Caco-2 (cell line): ENCODE data around the gene CYCS. TPM values are rescaled to one million over a fixed set of nuclear protein-coding genes. Genes with fewer than 3 reads are reported as not detected.

Experiments
- BruUV-seq: library from RNA; stranded (reverse); fragments of 400-500 nt; replicated peaks from 2 replicates; lab custom pipeline; 2021; lab: Mats Ljungman, UMichigan
- CTCF ChIA-PET: fragments of 300-600 bp; sonication (Branson Sonifier 250); formaldehyde crosslinking; loops from one replicate; lab custom pipeline; 2022; ENCODE audit warnings: antibody characterized with exemption; lab: Charles Lee
- POLR2A ChIA-PET: fragments of 300-600 bp; sonication (Branson Sonifier 250); formaldehyde crosslinking; loops from one replicate; lab custom pipeline; 2022; ENCODE audit warnings: antibody characterized with exemption; lab: Charles Lee
- DNase-seq, 2 experiments: peaks; one replicate each; pipeline versions ENCODE4 v3.0.0 to v3.0.0-alpha.2; 2020 to 2022
- H3K27me3 ChIP-seq: replicated peaks from 2 replicates; pipeline ENCODE4 v1.6.0; 2011; ENCODE audit warnings: low read length; ENCODE audit not compliant: control insufficient read depth, insufficient read depth
- H3K36me3 ChIP-seq: 2 replicates; pipeline ENCODE4 v1.5.1; 2011; ENCODE audit warnings: low read length; ENCODE audit not compliant: control insufficient read depth, insufficient read depth
- H3K4me1 ChIP-seq: fragments of 250-450 bp; sonication (Bioruptor Pico); 2 replicates; pipeline ENCODE4 v1.5.1; 2020; ENCODE audit warnings: mild to moderate bottlenecking
- H3K4me3 ChIP-seq: 2 replicates; pipeline ENCODE4 v1.5.1; 2011; ENCODE audit warnings: low read depth, mild to moderate bottlenecking, control low read depth, low read length
- H3K9me3 ChIP-seq: fragments of 250-450 bp; sonication (Bioruptor Pico); 2 replicates; pipeline ENCODE4 v1.5.1; 2020; ENCODE audit warnings: mild to moderate bottlenecking, moderate library complexity
- H3K27ac Mint-ChIP-seq: one replicate; pipeline ENCODE4 v1.8.0; 2022; ENCODE audit warnings: mixed read lengths; ENCODE audit not compliant: unreplicated experiment
- H3K27me3 Mint-ChIP-seq: one replicate; pipeline ENCODE4 v1.8.0; 2022; ENCODE audit warnings: mixed read lengths; ENCODE audit not compliant: insufficient read depth, unreplicated experiment
- H3K36me3 Mint-ChIP-seq: one replicate; pipeline ENCODE4 v1.8.0; 2022; ENCODE audit warnings: mild to moderate bottlenecking, mixed read lengths; ENCODE audit not compliant: insufficient read depth, unreplicated experiment
- H3K4me1 Mint-ChIP-seq: one replicate; pipeline ENCODE4 v1.8.0; 2022; ENCODE audit warnings: low read depth, mixed read lengths; ENCODE audit not compliant: unreplicated experiment
- H3K4me3 Mint-ChIP-seq: one replicate; pipeline ENCODE4 v1.8.0; 2022; ENCODE audit warnings: mild to moderate bottlenecking, moderate library complexity, mixed read lengths; ENCODE audit not compliant: unreplicated experiment
- H3K9me3 Mint-ChIP-seq: one replicate; pipeline ENCODE4 v1.8.0; 2022; ENCODE audit warnings: mixed read lengths; ENCODE audit not compliant: unreplicated experiment
- intact Hi-C: fragments of 100-400 bp; cut with micrococcal nuclease; formaldehyde crosslinking; loops from one replicate; pipeline ENCODE4 v1.10.0; 2022; ENCODE audit not compliant: unreplicated experiment
- total RNA-seq: library from RNA; stranded (reverse); gene quantifications from 2 replicates; pipeline ENCODE4 v1.2.3, GENCODE V29; 2022
- TF ChIP-seq, protein P1 (sequence below), 2 experiments: fragments of 200-600 bp in 1 of 2; IDR thresholded peaks; 1 replicate in 1 of 2; 2 replicates in 1 of 2; pipeline versions ENCODE4 v1.5.1 to v1.8.0; 2011 to 2022; ENCODE audit warnings: antibody characterized with exemption in 1 of 2, control low read depth in 1 of 2, inconsistent platforms in 1 of 2, low read depth in 1 of 2, low read length in 1 of 2, mild to moderate bottlenecking in 1 of 2, moderate library complexity in 1 of 2; ENCODE audit not compliant: insufficient read depth in 1 of 2, severe bottlenecking in 1 of 2, unreplicated experiment in 1 of 2

CYCS gene
- total RNA-seq, 1 experiment from 2014 or later: 156 TPM

DNA sequence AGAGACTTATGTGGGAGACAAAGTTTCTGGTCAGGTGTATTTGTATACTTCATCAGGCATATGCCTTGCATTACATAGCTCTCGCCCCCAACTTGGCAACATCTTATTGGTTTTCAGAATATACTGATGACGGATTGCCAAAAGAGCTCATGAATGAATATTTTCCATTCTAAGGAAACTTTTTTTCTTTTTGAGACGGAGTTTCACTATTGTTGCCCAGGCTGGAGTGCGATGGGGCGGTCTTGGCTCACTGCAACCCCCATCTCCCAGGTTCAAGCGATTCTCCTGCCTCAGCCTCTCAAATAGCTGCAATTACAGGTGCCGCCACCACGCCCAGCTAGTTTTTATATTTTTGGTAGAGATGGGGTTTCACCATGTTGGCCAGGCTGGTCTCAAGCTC lies 6.0 kb downstream of the CYCS start:
- ChIA-PET CTCF (no interaction called here), POLR2A (no interaction called here)
- peaks cover 4% of the 10 kb centered on the region; the same call in 1 of the 2 replicates for H3K36me3 ChIP-seq
- TF ChIP-seq, protein P1, sequence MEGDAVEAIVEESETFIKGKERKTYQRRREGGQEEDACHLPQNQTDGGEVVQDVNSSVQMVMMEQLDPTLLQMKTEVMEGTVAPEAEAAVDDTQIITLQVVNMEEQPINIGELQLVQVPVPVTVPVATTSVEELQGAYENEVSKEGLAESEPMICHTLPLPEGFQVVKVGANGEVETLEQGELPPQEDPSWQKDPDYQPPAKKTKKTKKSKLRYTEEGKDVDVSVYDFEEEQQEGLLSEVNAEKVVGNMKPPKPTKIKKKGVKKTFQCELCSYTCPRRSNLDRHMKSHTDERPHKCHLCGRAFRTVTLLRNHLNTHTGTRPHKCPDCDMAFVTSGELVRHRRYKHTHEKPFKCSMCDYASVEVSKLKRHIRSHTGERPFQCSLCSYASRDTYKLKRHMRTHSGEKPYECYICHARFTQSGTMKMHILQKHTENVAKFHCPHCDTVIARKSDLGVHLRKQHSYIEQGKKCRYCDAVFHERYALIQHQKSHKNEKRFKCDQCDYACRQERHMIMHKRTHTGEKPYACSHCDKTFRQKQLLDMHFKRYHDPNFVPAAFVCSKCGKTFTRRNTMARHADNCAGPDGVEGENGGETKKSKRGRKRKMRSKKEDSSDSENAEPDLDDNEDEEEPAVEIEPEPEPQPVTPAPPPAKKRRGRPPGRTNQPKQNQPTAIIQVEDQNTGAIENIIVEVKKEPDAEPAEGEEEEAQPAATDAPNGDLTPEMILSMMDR (IDR thresholded peaks at IDR 0.05; ENCODE audit: insufficient read depth in 1 of 2, low read depth in 1 of 2, low read length in 1 of 2, severe bottlenecking in 1 of 2, unreplicated experiment in 1 of 2): no peak
- intact Hi-C loops: no loop called here
- no peak for DNase-seq
- H3K27me3 ChIP-seq: no peaks in the 10 kb centered on the region
- Mint-ChIP-seq H3K36me3 (peaks cover 59% of the 10 kb centered on the region), H3K27me3 (no peaks in the 10 kb centered on the region), H3K4me1 (peaks cover 13% of the 10 kb centered on the region), H3K4me3 (no peak overlapping the region), H3K27ac (no peak overlapping the region), H3K9me3 (no peaks in the 10 kb centered on the region)
- no peaks in the 10 kb centered on the region for H3K9me3 ChIP-seq
- no peak overlapping the region for H3K4me3 ChIP-seq
- BruUV-seq: no TSS peak
- peaks cover 16% of the 10 kb centered on the region for H3K4me1 ChIP-seq

DNA sequence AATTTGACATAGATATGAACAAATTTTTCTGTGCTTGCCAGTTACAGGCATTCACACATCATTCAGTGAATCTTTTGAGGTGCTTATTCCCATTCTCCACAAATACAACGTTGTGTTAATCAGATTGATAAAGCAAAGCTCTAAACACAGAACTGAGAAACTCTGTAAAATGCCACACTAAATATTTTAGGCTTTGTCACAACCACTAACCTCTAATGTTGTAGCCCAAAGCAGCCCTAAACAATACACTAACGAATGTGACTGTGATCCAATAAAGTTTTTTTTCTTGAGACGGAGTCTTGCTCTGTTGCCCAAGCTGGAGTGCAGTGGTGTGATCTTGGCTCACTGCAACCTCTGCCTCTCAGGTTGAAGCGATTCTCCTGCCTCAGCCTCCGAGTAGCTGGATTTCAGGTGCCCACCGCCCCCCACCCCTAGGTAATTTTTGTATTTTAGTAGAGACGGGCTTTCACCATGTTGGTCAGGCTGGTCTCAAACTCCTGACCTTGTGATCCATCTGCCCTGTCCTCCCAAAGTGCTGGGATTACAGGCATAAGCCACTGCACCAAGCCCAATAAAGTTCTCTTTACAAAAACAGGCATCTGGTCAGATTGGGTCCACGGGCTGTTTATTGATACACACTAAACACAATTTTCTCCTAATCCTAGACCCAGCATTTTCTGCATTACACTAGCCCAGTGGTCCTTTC lies 6.9 kb downstream of the CYCS start:
- Histone ChIP-seq H3K4me1 (peaks cover 12% of the 10 kb centered on the region; the same call in 1 of the 2 replicates), H3K4me3 (no peak overlapping the region), H3K36me3 (peaks cover 4% of the 10 kb centered on the region; the same call in 1 of the 2 replicates), H3K9me3 (no peaks in the 10 kb centered on the region), H3K27me3 (no peaks in the 10 kb centered on the region)
- DNase-seq: no peak
- Mint-ChIP-seq H3K9me3 (no peaks in the 10 kb centered on the region), H3K4me3 (no peak overlapping the region), H3K4me1 (peaks cover 7% of the 10 kb centered on the region), H3K36me3 (peaks cover 52% of the 10 kb centered on the region), H3K27ac (no peak overlapping the region), H3K27me3 (no peaks in the 10 kb centered on the region)
- BruUV-seq: no TSS peak
- ChIA-PET CTCF (interaction anchor here (0.6 kb wide), 1 partner anchor 318 kb away, joined by 4 read pairs; no protein-coding TSS in a partner anchor), POLR2A (no interaction called here)
- intact Hi-C loops: no loop called here
- TF ChIP-seq, protein P1 (IDR thresholded peaks at IDR 0.05; ENCODE audit: insufficient read depth in 1 of 2, low read depth in 1 of 2, low read length in 1 of 2, severe bottlenecking in 1 of 2, unreplicated experiment in 1 of 2): no peak

DNA sequence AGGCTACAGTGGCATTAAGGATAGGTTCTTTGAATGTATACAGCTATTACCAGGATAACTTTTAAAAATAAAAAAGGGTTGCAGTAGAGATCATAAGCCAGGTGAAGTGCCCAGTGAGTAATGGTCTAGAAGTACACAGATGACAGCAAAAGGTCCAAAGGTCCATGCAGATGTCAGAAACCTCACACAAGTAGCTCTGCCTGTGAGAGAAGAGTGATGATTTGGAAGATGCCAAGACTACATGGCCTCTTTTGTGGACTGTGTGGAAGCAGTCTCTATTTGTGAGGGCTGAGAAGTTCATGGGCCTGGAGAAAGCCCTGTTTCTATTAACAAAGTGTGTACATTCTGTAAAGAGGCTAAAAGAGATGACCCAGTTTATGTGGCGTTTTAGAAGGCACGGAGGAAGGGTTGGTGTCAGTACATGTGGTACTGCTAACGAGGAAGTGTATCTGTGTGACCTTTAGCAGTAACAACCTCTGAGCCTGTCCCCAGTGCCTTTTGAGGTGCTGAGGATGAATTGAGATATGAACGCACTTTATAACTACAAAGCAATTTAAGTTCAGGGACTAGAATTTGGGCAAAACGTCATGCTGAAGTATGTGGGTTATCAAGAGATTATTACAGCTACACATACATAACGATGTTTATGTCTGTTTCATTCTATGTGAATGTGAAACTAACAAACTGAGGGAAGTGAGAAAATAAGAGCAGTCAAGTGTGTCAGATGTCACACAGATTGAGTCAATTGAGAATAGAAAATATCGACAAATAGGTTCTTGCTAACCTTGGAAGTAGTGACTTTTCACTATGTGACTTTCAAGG lies 7.6 kb downstream of the CYCS start:
- Mint-ChIP-seq H3K36me3 (peaks cover 44% of the 10 kb centered on the region), H3K4me3 (no peak overlapping the region), H3K9me3 (peaks cover under 1% of the 10 kb centered on the region), H3K27me3 (no peaks in the 10 kb centered on the region), H3K27ac (no peak overlapping the region), H3K4me1 (peaks cover 7% of the 10 kb centered on the region)
- CTCF ChIA-PET: interaction anchor here (1.2 kb wide), 1 partner anchor 32 kb away, joined by 3 read pairs; no protein-coding TSS in a partner anchor
- no peaks in the 10 kb centered on the region for H3K27me3 ChIP-seq
- intact Hi-C loops: no loop called here
- POLR2A ChIA-PET: interaction anchor here (0.9 kb wide), 1 partner anchor 8 kb away, joined by 5 read pairs; no protein-coding TSS in a partner anchor
- H3K4me3 ChIP-seq: no peak overlapping the region
- TF ChIP-seq, protein P1 (IDR thresholded peaks at IDR 0.05; ENCODE audit: insufficient read depth in 1 of 2, low read depth in 1 of 2, low read length in 1 of 2, severe bottlenecking in 1 of 2, unreplicated experiment in 1 of 2): no peak
- peaks cover 2% of the 10 kb centered on the region; the same call in 1 of the 2 replicates for H3K36me3 ChIP-seq
- BruUV-seq: no TSS peak
- no peaks in the 10 kb centered on the region for H3K9me3 ChIP-seq
- peaks cover 12% of the 10 kb centered on the region; the same call in 1 of the 2 replicates for H3K4me1 ChIP-seq
- DNase-seq: no peak
